WI38 (cell line): ENCODE data around the gene PAK2.
"Not testable (repeated sequence)": the region's sequence is repeated elsewhere in the genome, so short reads cannot be mapped to it uniquely, and the experiment has no call there.

Experiments used
- H3K4me3 ChIP-seq: 2 replicates; pipeline ENCODE4 v1.5.1; 2011; ENCODE audit warnings: low read depth, mild to moderate bottlenecking, control low read depth, low read length
- TF ChIP-seq, protein P1 (sequence below): IDR thresholded peaks from 2 replicates; pipeline ENCODE4 v1.5.1; 2012; ENCODE audit warnings: low read depth, mild to moderate bottlenecking, control low read depth, low read length

Gene PAK2

DNA sequence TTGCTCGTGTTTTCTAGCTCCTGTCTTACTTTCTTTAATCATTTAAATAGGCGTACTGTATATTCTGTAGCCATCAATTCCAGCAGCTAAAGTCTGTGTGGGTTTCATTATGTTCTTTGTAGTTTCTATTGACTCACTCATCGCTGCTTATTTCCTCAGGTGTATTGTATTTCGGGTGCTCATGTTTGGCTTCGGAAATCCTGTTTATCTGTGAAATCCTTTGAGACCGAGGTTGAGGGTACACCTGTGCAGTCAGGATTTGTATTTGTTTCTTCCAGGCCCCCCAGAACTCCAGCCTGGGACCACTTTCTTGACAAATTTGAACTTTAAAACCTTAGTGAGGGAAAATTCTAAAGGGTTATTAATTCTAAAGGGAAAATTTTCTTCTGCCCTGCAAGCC is 2.0 kb upstream of the PAK2 start:
- TF ChIP-seq, protein P1, sequence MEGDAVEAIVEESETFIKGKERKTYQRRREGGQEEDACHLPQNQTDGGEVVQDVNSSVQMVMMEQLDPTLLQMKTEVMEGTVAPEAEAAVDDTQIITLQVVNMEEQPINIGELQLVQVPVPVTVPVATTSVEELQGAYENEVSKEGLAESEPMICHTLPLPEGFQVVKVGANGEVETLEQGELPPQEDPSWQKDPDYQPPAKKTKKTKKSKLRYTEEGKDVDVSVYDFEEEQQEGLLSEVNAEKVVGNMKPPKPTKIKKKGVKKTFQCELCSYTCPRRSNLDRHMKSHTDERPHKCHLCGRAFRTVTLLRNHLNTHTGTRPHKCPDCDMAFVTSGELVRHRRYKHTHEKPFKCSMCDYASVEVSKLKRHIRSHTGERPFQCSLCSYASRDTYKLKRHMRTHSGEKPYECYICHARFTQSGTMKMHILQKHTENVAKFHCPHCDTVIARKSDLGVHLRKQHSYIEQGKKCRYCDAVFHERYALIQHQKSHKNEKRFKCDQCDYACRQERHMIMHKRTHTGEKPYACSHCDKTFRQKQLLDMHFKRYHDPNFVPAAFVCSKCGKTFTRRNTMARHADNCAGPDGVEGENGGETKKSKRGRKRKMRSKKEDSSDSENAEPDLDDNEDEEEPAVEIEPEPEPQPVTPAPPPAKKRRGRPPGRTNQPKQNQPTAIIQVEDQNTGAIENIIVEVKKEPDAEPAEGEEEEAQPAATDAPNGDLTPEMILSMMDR: no peak
- H3K4me3 ChIP-seq: no peak overlapping the region

DNA sequence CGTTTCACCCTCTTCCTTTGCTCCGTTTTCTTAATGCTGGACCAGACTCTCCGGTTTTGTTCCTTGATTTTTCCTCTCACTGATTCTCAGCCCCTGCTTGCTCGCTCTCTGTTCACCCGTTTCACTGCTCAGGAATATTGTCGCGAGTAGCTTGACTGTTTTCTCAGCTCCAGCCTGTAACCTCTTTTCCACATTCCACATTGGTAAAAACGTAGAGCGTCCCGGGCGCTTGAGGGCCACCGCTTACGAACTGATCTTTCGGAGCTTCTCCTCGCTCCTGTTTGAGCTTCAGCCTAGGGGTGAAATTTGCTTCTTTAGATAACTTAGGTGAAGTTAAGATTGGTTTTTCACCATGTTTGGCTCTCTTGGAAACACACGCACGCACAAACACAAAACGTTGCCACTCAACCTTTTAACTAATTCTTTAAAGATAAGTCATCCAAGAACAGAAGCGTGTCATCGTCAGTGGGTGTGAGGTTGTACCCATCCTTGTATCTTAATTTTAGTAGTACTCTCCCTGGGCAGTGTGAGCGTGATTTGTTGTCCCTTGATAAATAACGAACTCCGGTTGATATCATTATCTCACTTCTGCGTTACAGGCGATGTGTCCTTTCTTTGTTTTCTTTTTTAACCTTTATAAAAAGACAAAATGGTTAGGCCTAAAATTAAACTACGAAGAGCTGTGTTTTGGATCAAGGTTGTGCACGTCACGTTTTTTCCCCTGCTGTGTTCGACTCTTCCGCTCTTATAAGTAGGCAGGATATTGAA is 1.0 kb downstream of the PAK2 start:
- TF ChIP-seq, protein P1: no peak
- peak overlapping the region; percentile 94 for H3K4me3 ChIP-seq

DNA sequence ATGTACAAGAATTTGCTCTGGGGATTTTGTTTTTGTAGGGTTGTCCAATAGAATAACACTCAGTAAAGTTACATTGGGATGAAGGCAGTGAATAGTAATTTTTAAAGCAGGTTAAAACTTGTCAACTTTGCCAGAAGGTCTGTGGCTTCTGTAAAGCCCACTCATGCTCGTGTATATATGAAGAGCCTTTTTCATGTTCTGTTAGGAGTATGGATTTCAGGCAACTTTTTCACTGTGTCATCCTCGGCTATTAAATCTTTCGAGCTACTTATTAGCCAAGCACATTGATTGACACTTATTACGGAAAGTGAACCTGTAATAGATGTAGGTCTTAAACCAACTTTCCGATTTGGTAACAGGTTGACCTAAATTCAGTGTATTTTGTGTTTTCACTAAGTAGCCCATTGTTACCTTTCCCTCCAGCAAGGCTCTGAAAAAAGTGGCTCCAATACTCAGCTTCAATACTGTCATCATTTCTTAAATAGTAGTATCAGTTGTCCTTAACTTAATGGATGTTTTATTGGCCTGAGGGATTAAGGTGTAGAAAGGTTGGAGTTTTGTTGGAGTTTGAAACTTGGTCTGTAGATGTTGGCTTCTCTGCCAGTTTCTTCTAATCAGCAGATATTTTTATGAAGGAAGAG is 1.7 kb downstream of the PAK2 start:
- peak overlapping the region; percentile 94 for H3K4me3 ChIP-seq
- TF ChIP-seq, protein P1: no peak

DNA sequence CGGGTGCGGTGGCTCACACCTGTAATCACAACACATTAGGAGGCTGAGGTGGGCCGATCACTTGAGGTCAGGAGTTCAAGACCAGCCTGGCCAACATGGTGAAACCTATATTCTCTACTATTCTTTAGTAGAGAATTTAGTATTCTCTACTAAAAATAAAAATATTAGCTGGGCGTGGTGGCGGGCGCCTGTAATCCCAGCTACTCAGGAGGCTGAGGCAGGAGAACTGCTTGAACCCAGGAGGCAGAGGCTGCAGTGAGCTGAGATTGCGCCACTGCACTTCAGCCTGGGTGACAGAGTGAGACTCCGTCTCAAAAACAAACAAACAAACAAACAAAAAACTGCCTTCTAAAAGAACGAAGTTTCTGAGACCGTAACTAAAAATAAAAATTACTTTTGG is 3.9 kb downstream of the PAK2 start:
- not testable (repeated sequence) for H3K4me3 ChIP-seq

GRCh38 chr3:196749125-196749524 is 9.5 kb downstream of the PAK2 start:
- TF ChIP-seq, protein P1: no peak
- no peak overlapping the region for H3K4me3 ChIP-seq

DNA sequence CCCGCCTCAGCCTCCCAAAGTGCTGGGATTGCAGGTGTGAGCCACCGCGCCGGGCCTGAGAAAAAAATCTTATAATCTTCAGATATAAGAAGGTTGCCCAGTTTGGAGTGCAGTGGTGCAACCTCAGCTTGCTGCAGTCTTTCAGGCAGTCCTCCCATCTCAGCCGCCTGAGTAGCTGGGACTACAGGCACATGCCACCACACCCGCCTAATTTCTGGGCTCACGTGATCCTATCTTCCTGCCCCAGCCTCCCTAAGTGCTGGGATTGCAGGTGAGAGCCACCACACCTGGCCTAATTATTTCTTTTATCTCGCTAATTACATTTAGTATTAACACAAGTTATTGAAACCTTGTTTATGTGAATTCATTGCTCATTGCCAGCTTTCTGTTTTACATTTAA is 13.5 kb downstream of the PAK2 start:
- TF ChIP-seq, protein P1: no peak
- no peak overlapping the region for H3K4me3 ChIP-seq

DNA sequence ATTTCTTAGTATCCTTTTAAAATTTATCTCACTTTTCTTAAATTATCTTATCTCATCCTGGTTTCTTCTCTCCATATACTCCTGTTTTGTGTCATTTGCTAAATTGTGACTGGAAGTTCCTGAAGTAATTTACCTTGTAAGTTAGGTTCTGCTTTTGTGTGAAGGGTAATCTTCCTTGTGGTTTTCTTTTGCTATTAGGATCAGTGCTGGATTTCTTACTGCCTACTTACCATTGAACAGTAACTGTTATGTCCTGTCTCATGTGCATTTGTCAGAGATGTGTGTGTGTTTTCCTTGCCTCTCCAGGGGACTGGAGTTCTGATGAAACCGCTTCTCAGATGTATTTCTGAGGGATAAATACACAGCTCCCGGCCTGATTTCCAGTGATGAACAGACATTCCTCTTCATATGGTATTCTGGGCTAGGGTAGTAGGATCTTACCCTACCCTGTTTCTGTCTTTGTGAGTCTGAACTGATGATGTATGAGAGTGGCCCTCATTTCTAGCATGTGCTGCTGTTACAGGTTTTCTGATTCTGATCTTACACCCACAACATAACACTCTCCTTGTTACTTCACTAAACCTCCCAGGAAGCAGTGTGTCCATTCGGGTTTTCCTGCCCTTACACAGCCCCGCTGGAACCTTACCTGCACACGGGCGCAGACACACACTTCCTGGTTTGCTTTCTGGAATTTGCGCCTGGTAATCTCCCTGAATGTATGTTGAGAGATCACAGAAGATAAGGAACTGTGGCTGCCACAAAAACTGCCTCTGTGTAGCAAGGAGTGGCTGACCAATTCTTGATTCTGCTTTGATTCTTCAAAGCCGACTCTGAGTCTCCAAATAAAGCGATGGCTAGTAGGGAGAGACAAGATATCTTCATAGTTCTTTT is 14.7 kb downstream of the PAK2 start:
- TF ChIP-seq, protein P1: no peak
- H3K4me3 ChIP-seq: no peak overlapping the region
